ENCODE data around the gene PPP1R3G. TPM values are rescaled to one million over a fixed set of nuclear protein-coding genes. Genes with fewer than 3 reads are reported as not detected.

The PPP1R3G gene
- total RNA-seq, 2 donors from 2014 or later, result 1.0 to 5.5 TPM

GRCh38 chr6:5105146-5105545, 20.0 kb downstream of the PPP1R3G start:
- Histone ChIP-seq H3K27me3 (no peaks in the 10 kb centered on the region), H3K36me3 (no peaks in the 10 kb centered on the region), H3K4me1 (no peaks in the 10 kb centered on the region), H3K9me3 (no peaks in the 10 kb centered on the region), H3K9ac (ENCODE audit: low read depth in 2 of 2, low read length in 2 of 2) (no peak overlapping the region), H3K27ac (no peak overlapping the region), H3K4me3 (no peak overlapping the region)
- DNase-seq, result no peak
- intact Hi-C loops (cut with DNase I), result no loop called here
- no peak for TF ChIP-seq CTCF (IDR thresholded peaks at IDR 0.05)

GRCh38 chr6:5107341-5107740, 22.2 kb downstream of the PPP1R3G start:
- H3K9ac ChIP-seq (ENCODE audit: low read depth in 2 of 2, low read length in 2 of 2), result no peak overlapping the region
- TF ChIP-seq CTCF (IDR thresholded peaks at IDR 0.05), result no peak
- intact Hi-C loops (cut with DNase I), result no loop called here
- no peaks in the 10 kb centered on the region for H3K9me3 ChIP-seq
- no peak overlapping the region for H3K4me3 ChIP-seq
- H3K4me1 ChIP-seq, result no peaks in the 10 kb centered on the region
- no peak overlapping the region for H3K27ac ChIP-seq
- H3K27me3 ChIP-seq, result no peaks in the 10 kb centered on the region
- DNase-seq, result no peak
- H3K36me3 ChIP-seq, result no peaks in the 10 kb centered on the region

GRCh38 chr6:5108068-5108467, 22.9 kb downstream of the PPP1R3G start:
- Histone ChIP-seq H3K36me3 (no peaks in the 10 kb centered on the region), H3K27ac (no peak overlapping the region), H3K9ac (ENCODE audit: low read depth in 2 of 2, low read length in 2 of 2) (no peak overlapping the region), H3K4me1 (no peaks in the 10 kb centered on the region), H3K4me3 (no peak overlapping the region), H3K27me3 (no peaks in the 10 kb centered on the region), H3K9me3 (no peaks in the 10 kb centered on the region)
- intact Hi-C loops (cut with DNase I), result no loop called here
- no peak for DNase-seq
- TF ChIP-seq CTCF (IDR thresholded peaks at IDR 0.05), result no peak

- Histone ChIP-seq H3K4me3 (no peak overlapping the region), H3K27ac (no peak overlapping the region), H3K36me3 (no peaks in the 10 kb centered on the region), H3K9ac (ENCODE audit: low read depth in 2 of 2, low read length in 2 of 2) (no peak overlapping the region), H3K4me1 (no peaks in the 10 kb centered on the region), H3K9me3 (no peaks in the 10 kb centered on the region), H3K27me3 (no peaks in the 10 kb centered on the region)
- DNase-seq, result no peak
- no peak for TF ChIP-seq CTCF (IDR thresholded peaks at IDR 0.05)
- intact Hi-C loops (cut with DNase I), result no loop called here
These were observed 23.5 kb downstream of the PPP1R3G start for GRCh38 chr6:5108536-5109150.

- intact Hi-C loops (cut with DNase I), result no loop called here
- no peak for TF ChIP-seq CTCF (IDR thresholded peaks at IDR 0.05)
- Histone ChIP-seq H3K4me3 (no peak overlapping the region), H3K27me3 (no peaks in the 10 kb centered on the region), H3K9me3 (no peaks in the 10 kb centered on the region), H3K36me3 (no peaks in the 10 kb centered on the region), H3K27ac (no peak overlapping the region), H3K4me1 (no peaks in the 10 kb centered on the region), H3K9ac (ENCODE audit: low read depth in 2 of 2, low read length in 2 of 2) (no peak overlapping the region)
- DNase-seq, result no peak
These were observed 24.3 kb downstream of the PPP1R3G start for GRCh38 chr6:5109436-5109835.

Measured in colonic mucosa (tissue), 4 donors.